ENCODE data around the gene ZNF778.

DNA sequence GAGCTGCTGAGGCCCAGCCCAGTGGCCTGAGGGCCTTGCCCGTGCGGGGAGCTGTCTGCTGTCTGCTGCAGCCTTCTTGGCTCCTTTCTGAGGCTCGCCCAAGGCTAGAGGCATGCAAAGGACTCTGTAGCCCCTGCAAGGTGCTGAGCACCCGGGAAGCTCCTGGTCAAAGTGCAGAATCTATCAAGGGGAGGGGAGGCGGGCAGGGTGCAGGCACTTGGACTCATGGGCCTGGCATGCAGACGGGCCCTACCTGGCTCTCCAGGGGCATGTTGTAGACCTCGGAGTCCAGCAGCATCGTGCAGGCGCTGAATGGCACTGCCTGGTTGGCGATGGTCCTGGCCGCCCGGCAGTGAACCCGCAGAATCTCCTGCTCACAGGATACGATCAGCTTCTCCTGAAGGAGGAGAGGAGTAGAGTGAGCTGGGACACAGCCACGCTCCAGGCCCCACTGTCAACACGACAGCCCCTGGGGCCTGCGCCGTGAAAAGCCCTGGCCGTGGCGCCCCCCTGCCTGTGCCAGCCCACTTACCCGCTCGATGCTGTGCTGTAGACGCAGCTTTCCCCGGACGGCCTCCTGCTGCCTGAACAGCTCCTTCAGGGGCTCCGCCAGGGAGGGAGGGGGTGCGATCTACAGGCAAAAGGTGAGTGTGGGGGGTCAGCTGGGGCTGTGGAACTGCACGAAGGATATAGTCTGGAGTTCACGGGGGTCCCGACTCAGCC, 57.2 kb downstream of the ZNF778 start:
- TF ChIP-seq POLR2A (IDR thresholded peaks at IDR 0.05; ENCODE audit: low read depth, low read length) = no peak
- no peak for TF ChIP-seq TAF1 (IDR thresholded peaks at IDR 0.05; ENCODE audit: borderline replicate concordance, low read depth, low read length)

Data from GM12892 (cell line).